IPS DF 6.9 (cell line): ENCODE data around the gene NID2.

Source experiments
- DNase-seq: peaks from one replicate; pipeline ENCODE4 v3.0.0-alpha.2; 2013; ENCODE audit warnings: low read depth, low spot score
- H3K27ac ChIP-seq: one replicate; pipeline ENCODE4 v1.5.1; 2013; ENCODE audit warnings: low read length, control low read depth
- H3K27me3 ChIP-seq: 2 replicates; pipeline ENCODE4 v1.6.1; 2013; ENCODE audit warnings: mild to moderate bottlenecking, low read length; ENCODE audit not compliant: control insufficient read depth, insufficient read depth
- H3K36me3 ChIP-seq: 2 replicates; pipeline ENCODE4 v1.6.1; 2013; ENCODE audit warnings: low read length; ENCODE audit not compliant: control insufficient read depth, insufficient read depth
- H3K4me1 ChIP-seq: 2 replicates; pipeline ENCODE4 v1.6.1; 2013; ENCODE audit warnings: low read length; ENCODE audit not compliant: control insufficient read depth, insufficient read depth
- H3K4me3 ChIP-seq: 2 replicates; pipeline ENCODE4 v1.5.1; 2013; ENCODE audit warnings: mild to moderate bottlenecking, low read length
- H3K9me3 ChIP-seq: 2 replicates; pipeline ENCODE4 v1.6.1; 2013; ENCODE audit warnings: low read length, inconsistent platforms; ENCODE audit not compliant: control insufficient read depth, insufficient read depth
- WGBS: extraction: QIAGEN DNeasy Blood & Tissue Kit; methylation state at CpG from one replicate; pipeline ENCODE4 v1.1.7; 2013; ENCODE audit warnings: mixed read lengths, missing lambda C conversion rate; ENCODE audit not compliant: insufficient read length, insufficient coverage; 5-methylcytosine and 5-hydroxymethylcytosine counted together

Gene NID2

DNA sequence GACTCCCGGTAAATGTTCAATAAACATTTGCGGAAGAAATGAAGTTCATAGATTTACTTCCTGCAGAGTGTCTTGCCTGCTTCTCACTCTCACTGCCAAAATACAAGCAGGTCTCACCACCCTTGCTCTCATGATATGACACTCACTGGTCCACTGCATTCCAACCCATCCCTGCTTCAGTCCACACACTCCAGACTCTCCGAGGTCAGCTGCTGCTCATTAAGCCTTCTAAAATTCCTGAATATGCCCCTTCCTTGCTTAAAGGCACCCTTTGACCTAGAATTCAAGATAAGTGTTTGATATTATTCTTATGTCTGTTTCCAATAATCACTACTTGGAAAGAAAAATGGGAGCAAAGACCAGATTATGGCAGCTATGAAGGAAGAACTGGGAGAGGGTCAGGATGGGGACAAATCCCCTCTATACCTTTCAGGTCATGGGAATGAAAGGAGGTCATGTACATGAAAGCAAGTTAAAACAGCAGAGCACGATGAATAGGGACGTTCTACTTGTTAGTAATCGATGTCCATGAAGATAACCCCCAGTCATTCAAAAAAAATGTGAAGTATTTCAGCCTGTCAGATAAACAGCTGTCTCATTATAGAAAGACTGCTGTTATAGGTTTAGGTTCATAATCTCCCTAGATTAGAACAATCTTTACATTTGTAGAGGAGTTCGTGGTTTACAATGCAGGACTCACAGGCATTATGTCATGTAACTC is 10.5 kb upstream of the NID2 start:
- Histone ChIP-seq H3K27me3 (no peaks in the 10 kb centered on the region), H3K36me3 (no peaks in the 10 kb centered on the region), H3K9me3 (no peaks in the 10 kb centered on the region), H3K27ac (no peak overlapping the region), H3K4me3 (no peak overlapping the region), H3K4me1 (no peaks in the 10 kb centered on the region)
- no CpG with 5 or more reads among the region's 7 CpGs for WGBS
- no peak for DNase-seq

- H3K4me3 ChIP-seq, result no peak overlapping the region
- DNase-seq, result no peak
- no peaks in the 10 kb centered on the region for H3K4me1 ChIP-seq
- no peaks in the 10 kb centered on the region for H3K36me3 ChIP-seq
- WGBS, result no CpG with 5 or more reads among the region's 2 CpGs
- no peaks in the 10 kb centered on the region for H3K27me3 ChIP-seq
- no peak overlapping the region for H3K27ac ChIP-seq
- H3K9me3 ChIP-seq, result no peaks in the 10 kb centered on the region
These were observed 9.9 kb upstream of the NID2 start for GRCh38 chr14:52078721-52079120.

- no peaks in the 10 kb centered on the region for H3K4me1 ChIP-seq
- no peak overlapping the region for H3K4me3 ChIP-seq
- DNase-seq, result no peak
- H3K36me3 ChIP-seq, result no peaks in the 10 kb centered on the region
- H3K27ac ChIP-seq, result no peak overlapping the region
- H3K9me3 ChIP-seq, result no peaks in the 10 kb centered on the region
- no peaks in the 10 kb centered on the region for H3K27me3 ChIP-seq
- WGBS, result no CpG with 5 or more reads among the region's 2 CpGs
These were observed 9.3 kb upstream of the NID2 start for GRCh38 chr14:52078095-52078531.

- Histone ChIP-seq H3K9me3 (no peaks in the 10 kb centered on the region), H3K27ac (no peak overlapping the region), H3K4me1 (no peaks in the 10 kb centered on the region), H3K27me3 (no peaks in the 10 kb centered on the region), H3K36me3 (no peaks in the 10 kb centered on the region), H3K4me3 (no peak overlapping the region)
- no CpG with 5 or more reads among the region's 2 CpGs for WGBS
- no peak for DNase-seq
These were observed 8.6 kb upstream of the NID2 start for GRCh38 chr14:52077256-52077979.

DNA sequence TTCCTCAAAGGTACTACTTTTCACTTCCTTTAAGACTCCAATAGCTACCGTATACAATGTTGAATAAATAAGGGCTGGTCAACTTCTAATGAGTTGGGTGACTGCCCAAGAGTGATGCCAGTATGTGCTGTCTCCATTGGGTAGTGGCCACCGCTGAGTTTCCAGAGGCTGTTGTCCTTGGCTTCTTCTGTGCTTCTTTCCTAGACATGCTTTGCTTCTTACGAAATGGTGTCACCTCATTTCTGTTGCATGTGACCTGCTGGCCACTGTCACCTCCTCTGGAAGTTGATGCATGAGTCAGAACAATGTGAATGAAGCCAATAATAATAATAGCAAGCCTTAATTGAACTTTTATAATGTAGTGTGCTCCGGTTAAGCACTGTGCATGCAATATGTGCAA is 7.5 kb upstream of the NID2 start:
- Histone ChIP-seq H3K4me3 (no peak overlapping the region), H3K27me3 (no peaks in the 10 kb centered on the region), H3K27ac (no peak overlapping the region), H3K36me3 (no peaks in the 10 kb centered on the region), H3K4me1 (no peaks in the 10 kb centered on the region), H3K9me3 (no peaks in the 10 kb centered on the region)
- DNase-seq, result no peak
- no CpG with 5 or more reads among the region's 4 CpGs for WGBS

DNA sequence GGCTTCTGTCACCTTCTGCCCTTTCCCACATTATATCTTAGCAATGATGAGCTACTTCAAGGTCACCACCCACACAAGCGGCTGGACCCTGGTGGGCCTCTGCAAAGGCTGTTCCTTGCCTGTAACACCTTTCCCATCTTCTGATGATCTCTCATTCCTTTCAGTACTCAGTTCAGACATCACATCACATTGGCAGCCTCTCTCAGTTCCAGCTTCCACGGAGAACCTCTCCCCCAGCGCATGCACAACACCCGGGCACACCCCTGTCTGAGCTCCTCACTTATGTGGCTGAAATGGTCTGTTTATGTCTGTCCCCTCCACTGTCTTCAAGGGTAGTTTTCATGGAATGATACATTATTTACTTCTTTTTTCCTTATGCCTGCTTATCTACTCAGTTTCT is 6.5 kb upstream of the NID2 start:
- no peak for DNase-seq

GRCh38 chr14:52073251-52073650 is 4.4 kb upstream of the NID2 start:
- H3K27me3 ChIP-seq, result peaks cover 4% of the 10 kb centered on the region; the same call in 1 of the 2 replicates
- DNase-seq, result no peak
- H3K27ac ChIP-seq, result no peak overlapping the region
- H3K4me3 ChIP-seq, result no peak overlapping the region
- H3K9me3 ChIP-seq, result no peaks in the 10 kb centered on the region
- WGBS, result no CpG with 5 or more reads among the region's 1 CpG
- no peaks in the 10 kb centered on the region for H3K4me1 ChIP-seq
- H3K36me3 ChIP-seq, result no peaks in the 10 kb centered on the region

More for the DNA sequence above, 6.5 kb upstream of the NID2 start:
- Histone ChIP-seq H3K4me1 (no peaks in the 10 kb centered on the region), H3K36me3 (no peaks in the 10 kb centered on the region), H3K27ac (no peak overlapping the region), H3K9me3 (no peaks in the 10 kb centered on the region), H3K27me3 (peaks cover 2% of the 10 kb centered on the region; the same call in 1 of the 2 replicates), H3K4me3 (no peak overlapping the region)
- WGBS, result no CpG with 5 or more reads among the region's 4 CpGs

- no CpG with 5 or more reads among the region's 2 CpGs for WGBS
- DNase-seq, result no peak
- Histone ChIP-seq H3K4me1 (no peaks in the 10 kb centered on the region), H3K27ac (no peak overlapping the region), H3K9me3 (no peaks in the 10 kb centered on the region), H3K27me3 (peaks cover 14% of the 10 kb centered on the region; the same call in 1 of the 2 replicates), H3K4me3 (no peak overlapping the region), H3K36me3 (no peaks in the 10 kb centered on the region)
These were observed 3.5 kb upstream of the NID2 start for GRCh38 chr14:52072266-52072780.

DNA sequence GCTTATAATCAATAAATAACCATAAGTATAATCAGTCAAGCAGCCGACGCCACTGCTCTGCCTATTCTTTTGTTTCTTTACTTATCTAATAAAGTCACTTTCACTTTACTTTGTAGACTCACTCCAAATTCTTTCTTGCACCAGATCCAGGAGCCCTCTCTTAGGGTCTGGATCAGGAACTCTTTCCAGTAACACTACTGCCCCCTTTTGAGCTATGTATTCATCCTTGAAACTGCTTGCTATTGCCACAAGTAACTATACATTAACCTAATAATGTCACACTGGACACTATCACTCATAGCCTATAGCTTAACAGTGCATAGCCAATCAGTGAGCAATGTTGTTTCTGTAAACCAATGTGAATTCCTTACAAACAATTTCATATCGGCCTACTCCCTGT is 2.8 kb upstream of the NID2 start:
- H3K27me3 ChIP-seq, result peaks cover 14% of the 10 kb centered on the region; the same call in 1 of the 2 replicates
- no peaks in the 10 kb centered on the region for H3K4me1 ChIP-seq
- no CpG with 5 or more reads among the region's 3 CpGs for WGBS
- no peak for DNase-seq
- no peaks in the 10 kb centered on the region for H3K9me3 ChIP-seq
- H3K36me3 ChIP-seq, result no peaks in the 10 kb centered on the region
- H3K27ac ChIP-seq, result no peak overlapping the region
- H3K4me3 ChIP-seq, result no peak overlapping the region

GRCh38 chr14:52070051-52070431 is 1.2 kb upstream of the NID2 start:
- no peaks in the 10 kb centered on the region for H3K4me1 ChIP-seq
- DNase-seq, result no peak
- H3K27ac ChIP-seq, result no peak overlapping the region
- no CpG with 5 or more reads among the region's 3 CpGs for WGBS
- no peak overlapping the region; the same call in 1 of the 2 replicates for H3K4me3 ChIP-seq
- H3K36me3 ChIP-seq, result no peaks in the 10 kb centered on the region
- peaks cover 15% of the 10 kb centered on the region; the same call in 1 of the 2 replicates for H3K27me3 ChIP-seq
- no peaks in the 10 kb centered on the region for H3K9me3 ChIP-seq
